Endothelial cell of umbilical vein (primary cell): Measurements from ENCODE around the gene PXYLP1.

Source experiments
- EZH2 ChIP-seq: IDR thresholded peaks from 2 replicates; pipeline ENCODE4 v1.6.1; 2012; ENCODE audit warnings: borderline replicate concordance, low read depth, mild to moderate bottlenecking, moderate library complexity, low read length, inconsistent platforms; ENCODE audit not compliant: severe bottlenecking
- FOS ChIP-seq: IDR thresholded peaks from 2 replicates; pipeline ENCODE4 v1.6.1; 2011; ENCODE audit warnings: mild to moderate bottlenecking, low read length, moderate library complexity, borderline replicate concordance; ENCODE audit not compliant: insufficient read depth
- GATA2 ChIP-seq: IDR thresholded peaks from 2 replicates; pipeline ENCODE4 v1.7.0; 2011; ENCODE audit warnings: low read depth, mild to moderate bottlenecking, moderate library complexity, mixed read lengths, low read length; ENCODE audit not compliant: insufficient read length, insufficient read depth
- JUN ChIP-seq: IDR thresholded peaks from 2 replicates; pipeline ENCODE4 v1.6.1; 2011; ENCODE audit warnings: borderline replicate concordance, low read depth; ENCODE audit not compliant: insufficient read length, insufficient read depth
- MYC ChIP-seq: IDR thresholded peaks from one replicate; pipeline ENCODE4 v1.6.1; 2011; ENCODE audit warnings: mild to moderate bottlenecking, low read depth, low read length
- POLR2A ChIP-seq: IDR thresholded peaks from 2 replicates; pipeline ENCODE4 v1.6.1; 2012; ENCODE audit warnings: low read depth, mild to moderate bottlenecking, control low read depth, low read length
- POLR2AphosphoS5 ChIP-seq: IDR thresholded peaks from 2 replicates; pipeline ENCODE4 v1.6.1; 2012; ENCODE audit warnings: low read depth, mild to moderate bottlenecking, control low read depth, low read length, moderate library complexity; ENCODE audit not compliant: insufficient read depth
- TF ChIP-seq, protein P1 (sequence below), 2 donors: IDR thresholded peaks; 1 replicate in 1 of 2; 2 replicates in 1 of 2; pipeline ENCODE4 v1.5.1; 2011; ENCODE audit warnings: low read length in 2 of 2, mild to moderate bottlenecking in 2 of 2, moderate library complexity in 2 of 2, control low read depth in 1 of 2, inconsistent platforms in 1 of 2, low read depth in 1 of 2; ENCODE audit not compliant: insufficient read depth in 1 of 2; ENCODE audit errors: extremely low read depth in 1 of 2
- TF ChIP-seq, protein P2 (sequence below): IDR thresholded peaks from 2 replicates; pipeline ENCODE4 v1.6.1; 2011; ENCODE audit not compliant: insufficient read depth, insufficient read length

GRCh38 chr3:141326626-141327025, 95.0 kb downstream of the PXYLP1 start:
- TF ChIP-seq GATA2 (peak; percentile 31), POLR2A (no peak), POLR2AphosphoS5 (no peak), JUN (no peak), EZH2 (no peak), FOS (no peak), MYC (no peak)
- TF ChIP-seq, protein P1, sequence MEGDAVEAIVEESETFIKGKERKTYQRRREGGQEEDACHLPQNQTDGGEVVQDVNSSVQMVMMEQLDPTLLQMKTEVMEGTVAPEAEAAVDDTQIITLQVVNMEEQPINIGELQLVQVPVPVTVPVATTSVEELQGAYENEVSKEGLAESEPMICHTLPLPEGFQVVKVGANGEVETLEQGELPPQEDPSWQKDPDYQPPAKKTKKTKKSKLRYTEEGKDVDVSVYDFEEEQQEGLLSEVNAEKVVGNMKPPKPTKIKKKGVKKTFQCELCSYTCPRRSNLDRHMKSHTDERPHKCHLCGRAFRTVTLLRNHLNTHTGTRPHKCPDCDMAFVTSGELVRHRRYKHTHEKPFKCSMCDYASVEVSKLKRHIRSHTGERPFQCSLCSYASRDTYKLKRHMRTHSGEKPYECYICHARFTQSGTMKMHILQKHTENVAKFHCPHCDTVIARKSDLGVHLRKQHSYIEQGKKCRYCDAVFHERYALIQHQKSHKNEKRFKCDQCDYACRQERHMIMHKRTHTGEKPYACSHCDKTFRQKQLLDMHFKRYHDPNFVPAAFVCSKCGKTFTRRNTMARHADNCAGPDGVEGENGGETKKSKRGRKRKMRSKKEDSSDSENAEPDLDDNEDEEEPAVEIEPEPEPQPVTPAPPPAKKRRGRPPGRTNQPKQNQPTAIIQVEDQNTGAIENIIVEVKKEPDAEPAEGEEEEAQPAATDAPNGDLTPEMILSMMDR (IDR thresholded peaks at IDR 0.05; ENCODE audit: extremely low read depth in 1 of 2, insufficient read depth in 1 of 2, low read depth in 1 of 2, low read length in 2 of 2) = no peak
- TF ChIP-seq, protein P2, sequence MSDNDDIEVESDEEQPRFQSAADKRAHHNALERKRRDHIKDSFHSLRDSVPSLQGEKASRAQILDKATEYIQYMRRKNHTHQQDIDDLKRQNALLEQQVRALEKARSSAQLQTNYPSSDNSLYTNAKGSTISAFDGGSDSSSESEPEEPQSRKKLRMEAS = no peak
